ENCODE measurements around the gene SLC49A4.

- no peak for TF ChIP-seq ZNF274 (IDR thresholded peaks at IDR 0.05; ENCODE audit: low read depth, low read length)
- no peak for TF ChIP-seq YY1 (IDR thresholded peaks at IDR 0.05; ENCODE audit: insufficient read depth, insufficient read length)
- TF ChIP-seq SUZ12 (IDR thresholded peaks at IDR 0.05; ENCODE audit: extremely low read depth, insufficient read depth, insufficient read length), result no peak
Observed at GRCh38 chr3:122924056-122924455, 129.2 kb downstream of the SLC49A4 start.
